HG03460 (cell line): ENCODE data around the gene GREB1.

Experiments used
- ATAC-seq: cut with Tn5 transposase; IDR thresholded peaks from one replicate; pipeline ENCODE4 v1.9.1; 2021; ENCODE audit not compliant: unreplicated experiment

GREB1 gene

GRCh38 chr2:11508279-11508678, 25.6 kb upstream of the GREB1 start:
- ATAC-seq, result no peak

- no peak for ATAC-seq
These were observed 24.0 kb upstream of the GREB1 start for GRCh38 chr2:11509657-11510360.

- no peak for ATAC-seq
These were observed 21.4 kb upstream of the GREB1 start for GRCh38 chr2:11512431-11512830.

GRCh38 chr2:11513319-11513718, 20.5 kb upstream of the GREB1 start:
- no peak for ATAC-seq

GRCh38 chr2:11514081-11514730, 19.6 kb upstream of the GREB1 start:
- ATAC-seq, result no peak

- no peak for ATAC-seq
These were observed 18.9 kb upstream of the GREB1 start for GRCh38 chr2:11514904-11515303.

- no peak for ATAC-seq
These were observed 18.3 kb upstream of the GREB1 start for GRCh38 chr2:11515490-11515981.

GRCh38 chr2:11516984-11517648, 16.7 kb upstream of the GREB1 start:
- ATAC-seq, result no peak

GRCh38 chr2:11517906-11518305, 15.9 kb upstream of the GREB1 start:
- no peak for ATAC-seq

GRCh38 chr2:11520092-11520693, 13.7 kb upstream of the GREB1 start:
- ATAC-seq, result no peak

- no peak for ATAC-seq
These were observed 12.1 kb upstream of the GREB1 start for GRCh38 chr2:11521775-11522174.

- ATAC-seq, result no peak
These were observed 9.4 kb upstream of the GREB1 start for GRCh38 chr2:11524470-11524869.

GRCh38 chr2:11525762-11526161, 8.1 kb upstream of the GREB1 start:
- no peak for ATAC-seq

GRCh38 chr2:11527001-11527400, 6.8 kb upstream of the GREB1 start:
- no peak for ATAC-seq

GRCh38 chr2:11528228-11528627, 5.6 kb upstream of the GREB1 start:
- ATAC-seq, result no peak

GRCh38 chr2:11530864-11531465, 2.9 kb upstream of the GREB1 start:
- ATAC-seq, result no peak

- no peak for ATAC-seq
These were observed 1.3 kb upstream of the GREB1 start for GRCh38 chr2:11532416-11533055.

GRCh38 chr2:11534071-11534745, 363 bp downstream of the GREB1 start:
- no peak for ATAC-seq

GRCh38 chr2:11534746-11535484, 1.1 kb downstream of the GREB1 start:
- ATAC-seq, result no peak
